ENCODE measurements around the gene IGLL1.

Gene IGLL1

DNA sequence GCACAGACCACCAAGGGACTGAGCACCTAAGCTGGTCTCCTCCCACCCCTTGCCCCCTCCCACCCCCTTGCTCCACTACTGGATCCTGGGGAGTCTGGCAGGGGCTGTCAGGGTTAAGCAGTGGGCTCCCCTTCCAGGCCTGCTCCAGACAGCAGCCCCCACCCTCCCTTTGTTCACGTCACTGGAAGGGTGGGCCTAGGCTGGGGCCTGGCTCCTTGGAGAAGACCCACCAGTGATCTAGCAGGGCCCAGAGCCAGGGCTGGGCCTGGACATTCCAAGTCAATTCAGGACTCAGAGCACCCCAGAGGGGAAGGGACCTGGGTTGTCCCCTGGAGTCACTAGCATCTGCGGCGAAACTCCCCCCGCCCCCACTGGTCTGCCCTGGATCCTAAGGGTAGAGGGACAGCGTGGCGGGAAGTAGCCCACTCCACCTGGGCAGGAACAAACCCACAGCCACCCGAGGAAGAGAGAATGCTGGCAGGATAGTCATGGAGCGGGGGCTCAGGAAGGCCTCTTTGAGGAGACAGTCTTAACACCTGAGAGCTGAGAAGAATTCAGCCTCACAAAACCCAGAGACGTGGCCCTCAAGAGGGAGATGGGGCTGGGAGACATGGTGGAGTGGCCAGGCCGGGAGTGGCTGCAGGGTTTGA lies 45.8 kb downstream of the IGLL1 start:
- Histone ChIP-seq H3K27me3 (replicated peaks) (no peaks in the 10 kb centered on the region), H3K27ac (no peak overlapping the region), H3K4me3 (ENCODE audit: low read depth, low read length) (no peak overlapping the region), H3K36me3 (replicated peaks) (no peaks in the 10 kb centered on the region)
- in situ Hi-C loops (cut with HindIII; ENCODE audit: low pct_ligation_motif_present, low sequenced_read_pairs): no loop called here
- TF ChIP-seq, protein P1, sequence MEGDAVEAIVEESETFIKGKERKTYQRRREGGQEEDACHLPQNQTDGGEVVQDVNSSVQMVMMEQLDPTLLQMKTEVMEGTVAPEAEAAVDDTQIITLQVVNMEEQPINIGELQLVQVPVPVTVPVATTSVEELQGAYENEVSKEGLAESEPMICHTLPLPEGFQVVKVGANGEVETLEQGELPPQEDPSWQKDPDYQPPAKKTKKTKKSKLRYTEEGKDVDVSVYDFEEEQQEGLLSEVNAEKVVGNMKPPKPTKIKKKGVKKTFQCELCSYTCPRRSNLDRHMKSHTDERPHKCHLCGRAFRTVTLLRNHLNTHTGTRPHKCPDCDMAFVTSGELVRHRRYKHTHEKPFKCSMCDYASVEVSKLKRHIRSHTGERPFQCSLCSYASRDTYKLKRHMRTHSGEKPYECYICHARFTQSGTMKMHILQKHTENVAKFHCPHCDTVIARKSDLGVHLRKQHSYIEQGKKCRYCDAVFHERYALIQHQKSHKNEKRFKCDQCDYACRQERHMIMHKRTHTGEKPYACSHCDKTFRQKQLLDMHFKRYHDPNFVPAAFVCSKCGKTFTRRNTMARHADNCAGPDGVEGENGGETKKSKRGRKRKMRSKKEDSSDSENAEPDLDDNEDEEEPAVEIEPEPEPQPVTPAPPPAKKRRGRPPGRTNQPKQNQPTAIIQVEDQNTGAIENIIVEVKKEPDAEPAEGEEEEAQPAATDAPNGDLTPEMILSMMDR (IDR thresholded peaks at IDR 0.05; ENCODE audit: low read depth, low read length, missing control alignments): no peak
- DNase-seq: no peak

DNA sequence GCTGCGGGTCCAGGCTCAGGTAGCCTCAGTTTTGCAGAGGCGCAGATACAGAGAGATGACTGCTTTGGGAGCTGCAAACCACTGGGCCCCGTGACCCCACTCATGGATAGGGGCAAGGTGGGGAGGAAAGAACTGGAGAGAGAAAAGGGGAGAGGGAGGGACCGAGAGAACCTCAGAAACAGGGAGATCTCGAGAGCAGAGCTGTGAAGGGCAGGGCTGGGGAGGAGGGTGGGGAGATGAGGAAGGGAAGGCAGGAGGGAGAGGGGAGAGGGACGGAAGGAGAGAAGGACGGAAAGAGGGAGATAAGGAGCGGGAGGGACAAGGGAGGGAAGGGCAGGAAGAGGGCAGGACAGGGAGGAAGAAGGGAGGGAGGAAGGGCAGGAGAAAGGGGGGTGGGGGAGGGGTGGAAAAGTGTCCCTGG lies 46.3 kb downstream of the IGLL1 start:
- Histone ChIP-seq H3K27ac (no peak overlapping the region), H3K27me3 (replicated peaks) (no peaks in the 10 kb centered on the region), H3K4me3 (ENCODE audit: low read depth, low read length) (no peak overlapping the region), H3K36me3 (replicated peaks) (no peaks in the 10 kb centered on the region)
- TF ChIP-seq, protein P1 (IDR thresholded peaks at IDR 0.05; ENCODE audit: low read depth, low read length, missing control alignments): no peak
- in situ Hi-C loops (cut with HindIII; ENCODE audit: low pct_ligation_motif_present, low sequenced_read_pairs): no loop called here
- DNase-seq: no peak

DNA sequence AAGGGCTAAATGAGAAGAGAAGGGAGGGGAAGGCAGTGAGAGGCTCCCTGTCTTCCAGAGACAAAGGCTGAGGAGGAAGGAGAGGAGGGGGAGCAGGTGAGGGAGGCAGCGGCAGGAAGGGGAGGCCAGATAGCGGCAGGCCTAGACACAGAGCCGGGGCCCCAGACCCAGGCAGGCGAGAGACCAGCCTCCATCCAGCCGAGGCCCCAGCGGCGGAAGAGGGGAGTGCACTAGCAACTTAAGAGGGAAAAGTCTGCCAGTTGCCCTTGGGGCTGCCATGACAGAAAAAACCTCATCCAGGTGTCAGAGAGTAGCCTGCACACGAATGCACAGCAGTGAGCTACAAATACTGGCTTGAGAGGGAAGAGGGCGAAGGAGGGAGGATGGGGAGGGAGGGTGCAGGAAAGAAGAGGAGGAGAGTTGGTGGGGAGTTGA lies 46.7 kb downstream of the IGLL1 start:
- TF ChIP-seq, protein P1 (IDR thresholded peaks at IDR 0.05; ENCODE audit: low read depth, low read length, missing control alignments): peak; percentile 73
- DNase-seq: peak; percentile 7
- in situ Hi-C loops (cut with HindIII; ENCODE audit: low pct_ligation_motif_present, low sequenced_read_pairs): no loop called here
- Histone ChIP-seq H3K27me3 (replicated peaks) (no peaks in the 10 kb centered on the region), H3K4me3 (ENCODE audit: low read depth, low read length) (no peak overlapping the region), H3K36me3 (replicated peaks) (no peaks in the 10 kb centered on the region), H3K27ac (no peak overlapping the region)

DNA sequence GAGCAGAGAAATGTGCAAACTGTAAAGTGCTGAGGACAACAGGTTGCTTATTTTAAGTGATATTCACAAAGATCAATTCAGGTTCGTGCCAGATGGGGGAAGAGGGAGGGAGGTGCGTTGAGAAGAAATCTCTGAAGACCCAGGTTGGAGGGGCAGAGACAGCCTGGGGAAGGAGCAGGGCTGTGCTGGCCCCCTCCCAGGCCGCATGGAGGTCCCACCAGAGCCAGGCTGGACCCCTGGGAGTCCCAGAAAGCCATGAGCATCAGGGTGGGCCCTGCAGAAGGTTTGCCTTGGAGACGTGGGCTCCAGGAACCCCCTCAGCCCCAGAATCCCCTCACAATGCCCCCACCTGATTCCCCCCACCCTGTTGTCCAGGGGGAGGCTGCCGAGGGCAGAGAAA lies 47.4 kb downstream of the IGLL1 start:
- H3K27me3 ChIP-seq (replicated peaks): no peaks in the 10 kb centered on the region
- in situ Hi-C loops (cut with HindIII; ENCODE audit: low pct_ligation_motif_present, low sequenced_read_pairs): no loop called here

DNA sequence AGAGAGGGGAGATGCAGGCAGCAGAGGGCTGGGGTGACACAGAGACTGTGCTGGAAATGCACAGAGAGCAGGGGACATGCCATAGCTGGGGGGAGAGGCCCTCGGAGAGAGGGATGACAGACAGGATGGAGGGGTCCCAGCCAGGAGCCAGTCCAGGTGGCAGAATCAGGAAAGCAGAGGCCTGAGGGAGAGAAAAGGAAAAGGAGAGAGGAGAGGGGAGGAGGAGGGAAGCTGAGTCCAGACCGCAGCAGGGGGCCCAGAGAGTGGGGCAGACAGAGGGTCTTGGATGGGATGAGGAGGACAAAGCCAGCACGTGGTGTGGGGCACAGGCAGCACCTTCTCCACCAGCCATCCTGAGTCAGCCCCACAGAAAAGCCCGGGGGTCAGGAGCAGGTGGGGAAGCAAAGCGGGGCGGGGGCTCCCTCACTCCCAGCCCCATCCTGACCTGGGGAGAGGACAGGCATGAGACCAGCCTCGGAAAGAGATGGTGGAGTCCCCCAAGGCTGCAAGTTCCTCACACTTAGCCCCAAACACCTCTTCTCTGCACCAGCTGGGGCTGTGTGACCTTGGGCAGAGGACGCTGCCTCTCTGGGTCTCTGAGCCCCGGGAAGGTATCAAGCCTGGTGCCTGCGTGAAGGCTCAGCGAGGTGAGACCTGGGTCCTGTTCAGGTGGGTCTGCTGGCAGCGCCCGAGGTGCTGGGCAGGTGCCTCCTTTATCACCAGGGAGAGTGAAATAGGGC lies 48.0 kb downstream of the IGLL1 start:
- TF ChIP-seq, protein P1 (IDR thresholded peaks at IDR 0.05; ENCODE audit: low read depth, low read length, missing control alignments): no peak
- Histone ChIP-seq H3K27me3 (replicated peaks) (no peaks in the 10 kb centered on the region), H3K27ac (no peak overlapping the region), H3K4me3 (ENCODE audit: low read depth, low read length) (no peak overlapping the region), H3K36me3 (replicated peaks) (no peaks in the 10 kb centered on the region)
- in situ Hi-C loops (cut with HindIII; ENCODE audit: low pct_ligation_motif_present, low sequenced_read_pairs): no loop called here
- no peak for DNase-seq

More for the DNA sequence above, 47.4 kb downstream of the IGLL1 start:
- Histone ChIP-seq H3K36me3 (replicated peaks) (no peaks in the 10 kb centered on the region), H3K4me3 (ENCODE audit: low read depth, low read length) (no peak overlapping the region), H3K27ac (no peak overlapping the region)
- TF ChIP-seq, protein P1 (IDR thresholded peaks at IDR 0.05; ENCODE audit: low read depth, low read length, missing control alignments): no peak
- no peak for DNase-seq

Measured in brain microvascular endothelial cell (primary cell).